MM.1S (cell line): ENCODE results near the gene P2RX6.
A peak's percentile ranks its signal among the peaks of the same experiment; 100 is the strongest.

Source experiments
- DNase-seq: peaks from one replicate; pipeline ENCODE4 v3.0.0-alpha.2; 2015
- H2AFZ ChIP-seq: fragments of 300-600 bp; sonication (generic); 2 replicates; pipeline ENCODE4 v1.6.0; 2016; ENCODE audit warnings: antibody characterized with exemption, low read length
- H3F3A ChIP-seq: fragments of 300-600 bp; sonication (generic); 2 replicates; pipeline ENCODE4 v1.6.1; 2016; ENCODE audit warnings: mild to moderate bottlenecking, antibody characterized with exemption, low read length, moderate library complexity, mixed read lengths; ENCODE audit not compliant: insufficient read depth
- H3K27ac ChIP-seq: fragments of 300-600 bp; sonication (generic); 2 replicates; pipeline ENCODE4 v1.5.1; 2016; ENCODE audit warnings: mild to moderate bottlenecking, low read length
- H3K27me3 ChIP-seq: fragments of 300-600 bp; sonication (generic); replicated peaks from 2 replicates; pipeline ENCODE4 v1.6.0; 2016; ENCODE audit warnings: low read length; ENCODE audit not compliant: insufficient read depth
- H3K36me3 ChIP-seq: fragments of 300-600 bp; sonication (generic); replicated peaks from 2 replicates; pipeline ENCODE4 v1.6.1; 2016; ENCODE audit warnings: mild to moderate bottlenecking, low read length, mixed read lengths; ENCODE audit not compliant: insufficient read depth
- H3K4me1 ChIP-seq: fragments of 300-600 bp; sonication (generic); 2 replicates; pipeline ENCODE4 v1.6.1; 2016; ENCODE audit warnings: low read length, mixed read lengths
- H3K4me2 ChIP-seq: fragments of 300-600 bp; sonication (generic); 2 replicates; pipeline ENCODE4 v1.6.0; 2016; ENCODE audit warnings: low read depth, low read length
- H3K4me3 ChIP-seq: fragments of 300-600 bp; sonication (generic); 2 replicates; pipeline ENCODE4 v1.5.1; 2016; ENCODE audit warnings: low read length, mixed read lengths
- H3K79me2 ChIP-seq: fragments of 300-600 bp; sonication (generic); 2 replicates; pipeline ENCODE4 v1.6.1; 2016; ENCODE audit warnings: mixed run types, low read length, mixed read lengths
- H3K9ac ChIP-seq: fragments of 300-600 bp; sonication (generic); 2 replicates; pipeline ENCODE4 v1.6.1; 2016; ENCODE audit warnings: low read length, mixed read lengths
- H3K9me2 ChIP-seq: fragments of 300-600 bp; sonication (generic); replicated peaks from 2 replicates; pipeline ENCODE4 v1.6.1; 2016; ENCODE audit warnings: mild to moderate bottlenecking, low read length, mixed read lengths; ENCODE audit not compliant: insufficient read depth
- H3K9me3 ChIP-seq: fragments of 300-600 bp; sonication (generic); replicated peaks from 2 replicates; pipeline ENCODE4 v1.6.1; 2016; ENCODE audit warnings: mild to moderate bottlenecking, low read length, mixed read lengths; ENCODE audit not compliant: insufficient read depth
- H4K20me1 ChIP-seq: fragments of 300-600 bp; sonication (generic); 2 replicates; pipeline ENCODE4 v1.6.1; 2016; ENCODE audit warnings: mild to moderate bottlenecking, low read length, moderate library complexity, mixed read lengths; ENCODE audit not compliant: insufficient read depth
- CTCF ChIP-seq: fragments of 300-600 bp; sonication (generic); IDR thresholded peaks from 2 replicates; pipeline ENCODE4 v1.5.1; 2016; ENCODE audit warnings: antibody characterized with exemption, low read length, mixed read lengths
- EZH2 ChIP-seq: fragments of 300-600 bp; sonication (generic); optimal IDR thresholded peaks from 2 replicates; pipeline ENCODE3; 2017; ENCODE audit warnings: low read depth, mild to moderate bottlenecking, antibody characterized with exemption, low read length, mixed read lengths
- EZH2phosphoT487 ChIP-seq: fragments of 300-600 bp; sonication (generic); IDR thresholded peaks from 2 replicates; pipeline ENCODE4 v1.6.1; 2018; ENCODE audit warnings: antibody characterized with exemption, low read length

The P2RX6 gene

GRCh38 chr22:21000207-21000986, 14.6 kb upstream of the P2RX6 start:
- Histone ChIP-seq H3K79me2 (peaks cover 21% of the 10 kb centered on the region), H3K9me2 (no peaks in the 10 kb centered on the region), H3K27ac (no peak overlapping the region), H3K4me2 (peak overlapping the region; percentile 100), H3F3A (peaks cover 16% of the 10 kb centered on the region), H2AFZ (no peak overlapping the region), H3K9me3 (no peaks in the 10 kb centered on the region), H4K20me1 (no peaks in the 10 kb centered on the region), H3K36me3 (no peaks in the 10 kb centered on the region), H3K4me3 (peak overlapping the region; percentile 91), H3K4me1 (peaks cover 9% of the 10 kb centered on the region; the same call in 1 of the 2 replicates), H3K27me3 (no peaks in the 10 kb centered on the region), H3K9ac (peak overlapping the region; percentile 95)
- no peak for DNase-seq
- TF ChIP-seq EZH2phosphoT487, result no peak
- 0 out of 2 replicates have a peak, but pooled peaks have one; percentile 8 for TF ChIP-seq CTCF

- no peaks in the 10 kb centered on the region for H3K27me3 ChIP-seq
- DNase-seq, result no peak
- H2AFZ ChIP-seq, result peak overlapping the region; percentile 84
- H3K9me2 ChIP-seq, result no peaks in the 10 kb centered on the region
- no peaks in the 10 kb centered on the region for H3K36me3 ChIP-seq
- H3K79me2 ChIP-seq, result peaks cover 21% of the 10 kb centered on the region
- peak overlapping the region; percentile 95 for H3K9ac ChIP-seq
- no peak for TF ChIP-seq EZH2phosphoT487
- no peak for TF ChIP-seq EZH2
- TF ChIP-seq CTCF, result no peak
- H3F3A ChIP-seq, result peaks cover 16% of the 10 kb centered on the region
- peaks cover 9% of the 10 kb centered on the region; the same call in 1 of the 2 replicates for H3K4me1 ChIP-seq
- H3K9me3 ChIP-seq, result no peaks in the 10 kb centered on the region
- H4K20me1 ChIP-seq, result no peaks in the 10 kb centered on the region
- peak overlapping the region; percentile 97 for H3K27ac ChIP-seq
- H3K4me3 ChIP-seq, result peak overlapping the region; percentile 91
- peak overlapping the region; percentile 100 for H3K4me2 ChIP-seq
These were observed 13.9 kb upstream of the P2RX6 start for GRCh38 chr22:21000987-21001600.

- H3K27ac ChIP-seq, result peak within 1 kb of the TSS; percentile 97
- H4K20me1 ChIP-seq, result no peaks in the 10 kb centered on the region
- H3K27me3 ChIP-seq, result peaks cover 4% of the 10 kb centered on the region
- TF ChIP-seq EZH2phosphoT487 (no peak), EZH2 (no peak), CTCF (no peak)
- H3K9me2 ChIP-seq, result no peaks in the 10 kb centered on the region
- no peaks in the 10 kb centered on the region for H3K36me3 ChIP-seq
- peak within 1 kb of the TSS; percentile 100 for H3K4me2 ChIP-seq
- DNase-seq, result peak; percentile 97
- H2AFZ ChIP-seq, result peak within 1 kb of the TSS; percentile 84
- peaks cover 16% of the 10 kb centered on the region for H3F3A ChIP-seq
- peak within 1 kb of the TSS; percentile 91 for H3K4me3 ChIP-seq
- H3K9me3 ChIP-seq, result no peaks in the 10 kb centered on the region
- peaks cover 9% of the 10 kb centered on the region; the same call in 1 of the 2 replicates for H3K4me1 ChIP-seq
- H3K79me2 ChIP-seq, result peaks cover 21% of the 10 kb centered on the region
- H3K9ac ChIP-seq, result peak within 1 kb of the TSS; percentile 95
These were observed 13.2 kb upstream of the P2RX6 start, which contains the start of gene THAP7 for GRCh38 chr22:21001601-21002325. Gene THAP7, minus strand, starts transcription at chr22:21002118. Its CDS starts 207 bp downstream, at chr22:21001911.
